ENCODE data around the gene CACTIN. TPM values are rescaled to one million over a fixed set of nuclear protein-coding genes. Genes with fewer than 3 reads are reported as not detected.

CACTIN gene
- total RNA-seq, 1 experiment from 2014 or later = 25.1 TPM

- BruUV-seq (replicated peaks) = no TSS peak
- Mint-ChIP-seq H3K27me3 (ENCODE audit: insufficient read depth, unreplicated experiment) (no peaks in the 10 kb centered on the region), H3K9me3 (ENCODE audit: unreplicated experiment) (no peaks in the 10 kb centered on the region), H3K4me3 (ENCODE audit: unreplicated experiment) (no peak overlapping the region), H3K36me3 (ENCODE audit: insufficient read depth, unreplicated experiment) (peaks cover 35% of the 10 kb centered on the region), H3K4me1 (ENCODE audit: insufficient read depth, unreplicated experiment) (peaks cover 15% of the 10 kb centered on the region), H3K27ac (ENCODE audit: low read depth, unreplicated experiment) (no peak overlapping the region)
- POLR2A ChIA-PET = interaction anchor here (0.6 to 0.8 kb wide), 2 partner anchors 29 to 33 kb away, joined by 3 read pairs; no protein-coding TSS in a partner anchor
- TF ChIP-seq, protein P1, sequence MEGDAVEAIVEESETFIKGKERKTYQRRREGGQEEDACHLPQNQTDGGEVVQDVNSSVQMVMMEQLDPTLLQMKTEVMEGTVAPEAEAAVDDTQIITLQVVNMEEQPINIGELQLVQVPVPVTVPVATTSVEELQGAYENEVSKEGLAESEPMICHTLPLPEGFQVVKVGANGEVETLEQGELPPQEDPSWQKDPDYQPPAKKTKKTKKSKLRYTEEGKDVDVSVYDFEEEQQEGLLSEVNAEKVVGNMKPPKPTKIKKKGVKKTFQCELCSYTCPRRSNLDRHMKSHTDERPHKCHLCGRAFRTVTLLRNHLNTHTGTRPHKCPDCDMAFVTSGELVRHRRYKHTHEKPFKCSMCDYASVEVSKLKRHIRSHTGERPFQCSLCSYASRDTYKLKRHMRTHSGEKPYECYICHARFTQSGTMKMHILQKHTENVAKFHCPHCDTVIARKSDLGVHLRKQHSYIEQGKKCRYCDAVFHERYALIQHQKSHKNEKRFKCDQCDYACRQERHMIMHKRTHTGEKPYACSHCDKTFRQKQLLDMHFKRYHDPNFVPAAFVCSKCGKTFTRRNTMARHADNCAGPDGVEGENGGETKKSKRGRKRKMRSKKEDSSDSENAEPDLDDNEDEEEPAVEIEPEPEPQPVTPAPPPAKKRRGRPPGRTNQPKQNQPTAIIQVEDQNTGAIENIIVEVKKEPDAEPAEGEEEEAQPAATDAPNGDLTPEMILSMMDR (IDR thresholded peaks at IDR 0.05; ENCODE audit: unreplicated experiment) = no peak
- CTCF ChIA-PET = interaction anchor here (0.6 to 1.6 kb wide), 3 partner anchors 10 to 32 kb away, joined by 3 to 5 read pairs (median 3); no protein-coding TSS in a partner anchor
- no peak for DNase-seq (ENCODE audit: unreplicated experiment)
- intact Hi-C loops (cut with micrococcal nuclease) = no loop called here
These were observed 48.2 kb downstream of the CACTIN start for GRCh38 chr19:3578390-3578789.

- H3K27me3 Mint-ChIP-seq (ENCODE audit: insufficient read depth, unreplicated experiment) = no peaks in the 10 kb centered on the region
- POLR2A ChIA-PET = interaction anchor here (0.6 kb wide), 1 partner anchor 33 kb away, joined by 3 read pairs; no protein-coding TSS in a partner anchor
- TF ChIP-seq, protein P1 (IDR thresholded peaks at IDR 0.05; ENCODE audit: unreplicated experiment) = no peak
- H3K27ac Mint-ChIP-seq (ENCODE audit: low read depth, unreplicated experiment) = no peak overlapping the region
- peaks cover 15% of the 10 kb centered on the region for H3K4me1 Mint-ChIP-seq (ENCODE audit: insufficient read depth, unreplicated experiment)
- intact Hi-C loops (cut with micrococcal nuclease) = no loop called here
- no TSS peak for BruUV-seq (replicated peaks)
- peaks cover 35% of the 10 kb centered on the region for H3K36me3 Mint-ChIP-seq (ENCODE audit: insufficient read depth, unreplicated experiment)
- no peak for DNase-seq (ENCODE audit: unreplicated experiment)
- CTCF ChIA-PET = interaction anchor here (0.6 to 1.6 kb wide), 3 partner anchors 11 to 31 kb away, joined by 3 to 5 read pairs (median 3); no protein-coding TSS in a partner anchor
- no peaks in the 10 kb centered on the region for H3K9me3 Mint-ChIP-seq (ENCODE audit: unreplicated experiment)
- H3K4me3 Mint-ChIP-seq (ENCODE audit: unreplicated experiment) = no peak overlapping the region
These were observed 48.8 kb downstream of the CACTIN start for GRCh38 chr19:3577723-3578344.

- intact Hi-C loops (cut with micrococcal nuclease) = no loop called here
These were observed 49.7 kb downstream of the CACTIN start for GRCh38 chr19:3576696-3577443.

More at GRCh38 chr19:3576696-3577443, 49.7 kb downstream of the CACTIN start:
- no peak for DNase-seq (ENCODE audit: unreplicated experiment)
- peaks cover 15% of the 10 kb centered on the region for H3K4me1 Mint-ChIP-seq (ENCODE audit: insufficient read depth, unreplicated experiment)
- no TSS peak for BruUV-seq (replicated peaks)
- H3K4me3 Mint-ChIP-seq (ENCODE audit: unreplicated experiment) = no peak overlapping the region
- POLR2A ChIA-PET = interaction anchor here (0.5 kb wide), 1 partner anchor 92 kb away, joined by 3 read pairs; no protein-coding TSS in a partner anchor
- no peaks in the 10 kb centered on the region for H3K9me3 Mint-ChIP-seq (ENCODE audit: unreplicated experiment)
- peaks cover 39% of the 10 kb centered on the region for H3K36me3 Mint-ChIP-seq (ENCODE audit: insufficient read depth, unreplicated experiment)
- H3K27ac Mint-ChIP-seq (ENCODE audit: low read depth, unreplicated experiment) = no peak overlapping the region
- CTCF ChIA-PET = no interaction called here
- TF ChIP-seq, protein P1 (IDR thresholded peaks at IDR 0.05; ENCODE audit: unreplicated experiment) = no peak
- H3K27me3 Mint-ChIP-seq (ENCODE audit: insufficient read depth, unreplicated experiment) = no peaks in the 10 kb centered on the region
